ENCODE measurements around the gene KCNN1.

The KCNN1 gene

DNA sequence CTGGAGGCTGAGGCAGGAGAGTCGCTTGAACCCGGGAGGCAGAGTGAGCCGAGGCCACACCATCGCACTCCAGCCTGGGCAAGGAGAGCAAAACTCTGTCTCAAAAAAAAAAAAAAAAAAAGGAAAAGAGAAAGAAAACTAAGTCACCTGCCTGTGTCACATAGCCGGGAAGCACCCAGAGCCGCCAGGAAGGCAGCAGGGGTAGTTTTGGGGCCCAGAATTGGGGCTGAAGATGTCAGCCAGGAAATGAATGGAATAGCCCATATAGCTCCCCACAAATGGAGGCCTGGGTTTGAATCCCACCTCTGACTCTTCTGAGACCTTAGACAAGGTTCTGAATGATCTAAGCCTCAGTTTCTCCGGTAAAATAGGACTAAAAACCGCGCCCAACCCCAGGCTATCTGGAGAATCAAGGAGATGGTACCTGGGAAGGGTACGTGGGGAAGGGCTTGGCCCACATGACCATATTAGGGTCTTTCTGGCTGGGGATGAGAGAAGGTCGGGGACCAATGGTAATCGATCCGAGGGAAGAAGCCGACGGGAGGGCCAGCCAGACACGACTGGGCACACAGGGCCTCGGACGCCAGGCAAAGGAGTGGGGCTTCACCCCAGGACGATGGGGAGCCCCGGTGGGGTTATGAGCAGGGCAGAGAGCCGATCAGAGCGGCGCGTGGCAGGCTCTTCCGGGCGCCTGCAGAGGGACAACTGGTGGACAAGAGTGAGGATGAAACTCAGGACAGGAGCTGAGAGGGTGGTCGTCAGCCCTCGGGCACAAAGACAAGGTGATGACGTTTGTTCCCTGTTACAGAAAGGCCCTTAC is 19.7 kb upstream of the KCNN1 start:
- H3K27me3 ChIP-seq (ENCODE audit: control insufficient read depth in 5 of 5, insufficient read depth in 4 of 5, low read length in 5 of 5): peaks cover 20 to 37% (median 23%) of the 10 kb centered on the region in 5 donors
- peaks cover 0 to 45% (median 37%) of the 10 kb centered on the region in 5 donors for H3K4me1 ChIP-seq (ENCODE audit: control insufficient read depth in 5 of 5, insufficient read depth in 5 of 5, low read length in 5 of 5)
- H3K9me3 ChIP-seq (ENCODE audit: control insufficient read depth in 5 of 5, low read length in 5 of 5): no peaks in the 10 kb centered on the region
- H3K27ac ChIP-seq (ENCODE audit: low read depth, low read length): no peak overlapping the region
- peak overlapping the region in 4 of 5 donors; percentile 17 to 73 (median 60) for H3K4me3 ChIP-seq (ENCODE audit: low read depth in 1 of 5, low read length in 5 of 5)
- H3K9ac ChIP-seq (ENCODE audit: low read length in 5 of 5): peak overlapping the region in 4 of 5 donors; percentile 66 to 77 (median 72)
- peaks cover 0 to 24% (median 9%) of the 10 kb centered on the region in 5 donors for H3K36me3 ChIP-seq (ENCODE audit: control insufficient read depth in 5 of 5, insufficient read depth in 5 of 5, low read length in 5 of 5)

DNA sequence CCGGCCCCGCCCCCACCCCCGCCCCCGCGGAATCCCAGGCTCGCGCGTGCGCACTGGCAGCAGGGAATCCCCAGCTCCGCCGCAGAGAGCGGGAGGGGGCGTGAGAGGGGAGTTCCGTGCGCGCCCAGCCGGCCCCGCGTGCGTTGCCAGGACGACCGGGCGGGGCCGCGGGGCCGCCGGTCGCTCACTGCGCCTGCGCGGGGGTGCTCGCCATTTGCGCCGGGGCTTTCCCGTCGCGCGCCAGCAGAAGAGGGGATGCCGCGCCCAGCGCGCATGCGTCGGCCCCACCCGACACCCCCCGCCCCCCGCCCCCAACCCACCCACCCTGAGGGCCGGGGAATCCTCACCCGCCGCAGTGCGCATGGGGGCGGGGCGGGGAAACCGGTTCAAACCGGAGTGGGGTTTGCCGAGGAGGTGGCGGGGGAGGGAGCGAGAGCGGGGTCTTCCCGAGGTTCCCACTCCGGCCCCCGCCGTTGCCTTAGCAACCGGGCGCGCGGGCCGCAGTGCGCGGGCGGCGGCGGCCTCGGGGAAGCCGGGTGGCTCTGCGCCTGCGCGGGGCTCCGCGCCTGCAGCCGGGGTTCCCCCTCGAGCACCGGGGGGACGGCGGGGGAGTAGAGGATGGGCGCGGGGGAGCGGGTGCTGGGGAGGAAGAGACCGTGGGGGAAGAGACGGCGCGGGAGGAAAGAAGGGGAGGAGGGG is 18.9 kb upstream of the KCNN1 start:
- Histone ChIP-seq H3K36me3 (ENCODE audit: control insufficient read depth in 5 of 5, insufficient read depth in 5 of 5, low read length in 5 of 5) (peaks cover 0 to 18% (median 8%) of the 10 kb centered on the region in 5 donors), H3K9me3 (ENCODE audit: control insufficient read depth in 5 of 5, low read length in 5 of 5) (no peaks in the 10 kb centered on the region), H3K4me1 (ENCODE audit: control insufficient read depth in 5 of 5, insufficient read depth in 5 of 5, low read length in 5 of 5) (peaks cover 0 to 51% (median 42%) of the 10 kb centered on the region in 5 donors), H3K9ac (ENCODE audit: low read length in 5 of 5) (no peak overlapping the region), H3K27ac (ENCODE audit: low read depth, low read length) (no peak overlapping the region), H3K27me3 (ENCODE audit: control insufficient read depth in 5 of 5, insufficient read depth in 4 of 5, low read length in 5 of 5) (peaks cover 27 to 44% (median 30%) of the 10 kb centered on the region in 5 donors), H3K4me3 (ENCODE audit: low read depth in 1 of 5, low read length in 5 of 5) (peak overlapping the region; percentile 15 to 73 (median 39))

DNA sequence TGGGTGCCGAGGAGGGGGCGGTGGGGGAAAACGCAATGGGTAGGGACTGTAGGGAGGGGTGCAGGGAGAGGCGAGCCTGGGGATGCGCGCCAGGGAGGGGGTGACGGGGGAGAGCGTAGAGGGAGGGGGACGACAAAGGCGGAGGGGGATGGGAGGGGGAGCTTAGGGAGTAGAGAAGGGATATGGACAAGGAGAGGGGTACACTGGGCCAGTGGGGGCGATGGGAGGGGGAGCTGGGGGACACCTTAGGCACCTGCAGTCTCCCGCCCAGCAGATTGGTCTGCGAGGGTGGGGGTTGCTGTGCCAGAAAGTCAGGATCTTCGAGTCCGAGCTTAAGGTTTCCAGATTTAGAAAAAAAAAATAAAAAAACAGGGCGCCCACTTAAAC is 18.4 kb upstream of the KCNN1 start:
- peaks cover 0 to 51% (median 42%) of the 10 kb centered on the region in 5 donors for H3K4me1 ChIP-seq (ENCODE audit: control insufficient read depth in 5 of 5, insufficient read depth in 5 of 5, low read length in 5 of 5)
- H3K9ac ChIP-seq (ENCODE audit: low read length in 5 of 5): no peak overlapping the region
- peak overlapping the region in 3 of 5 donors; percentile 15 to 39 (median 22) for H3K4me3 ChIP-seq (ENCODE audit: low read depth in 1 of 5, low read length in 5 of 5)
- no peaks in the 10 kb centered on the region for H3K9me3 ChIP-seq (ENCODE audit: control insufficient read depth in 5 of 5, low read length in 5 of 5)
- H3K27me3 ChIP-seq (ENCODE audit: control insufficient read depth in 5 of 5, insufficient read depth in 4 of 5, low read length in 5 of 5): peaks cover 33 to 50% (median 36%) of the 10 kb centered on the region in 5 donors
- peaks cover 0 to 16% (median 6%) of the 10 kb centered on the region in 5 donors for H3K36me3 ChIP-seq (ENCODE audit: control insufficient read depth in 5 of 5, insufficient read depth in 5 of 5, low read length in 5 of 5)
- no peak overlapping the region for H3K27ac ChIP-seq (ENCODE audit: low read depth, low read length)

DNA sequence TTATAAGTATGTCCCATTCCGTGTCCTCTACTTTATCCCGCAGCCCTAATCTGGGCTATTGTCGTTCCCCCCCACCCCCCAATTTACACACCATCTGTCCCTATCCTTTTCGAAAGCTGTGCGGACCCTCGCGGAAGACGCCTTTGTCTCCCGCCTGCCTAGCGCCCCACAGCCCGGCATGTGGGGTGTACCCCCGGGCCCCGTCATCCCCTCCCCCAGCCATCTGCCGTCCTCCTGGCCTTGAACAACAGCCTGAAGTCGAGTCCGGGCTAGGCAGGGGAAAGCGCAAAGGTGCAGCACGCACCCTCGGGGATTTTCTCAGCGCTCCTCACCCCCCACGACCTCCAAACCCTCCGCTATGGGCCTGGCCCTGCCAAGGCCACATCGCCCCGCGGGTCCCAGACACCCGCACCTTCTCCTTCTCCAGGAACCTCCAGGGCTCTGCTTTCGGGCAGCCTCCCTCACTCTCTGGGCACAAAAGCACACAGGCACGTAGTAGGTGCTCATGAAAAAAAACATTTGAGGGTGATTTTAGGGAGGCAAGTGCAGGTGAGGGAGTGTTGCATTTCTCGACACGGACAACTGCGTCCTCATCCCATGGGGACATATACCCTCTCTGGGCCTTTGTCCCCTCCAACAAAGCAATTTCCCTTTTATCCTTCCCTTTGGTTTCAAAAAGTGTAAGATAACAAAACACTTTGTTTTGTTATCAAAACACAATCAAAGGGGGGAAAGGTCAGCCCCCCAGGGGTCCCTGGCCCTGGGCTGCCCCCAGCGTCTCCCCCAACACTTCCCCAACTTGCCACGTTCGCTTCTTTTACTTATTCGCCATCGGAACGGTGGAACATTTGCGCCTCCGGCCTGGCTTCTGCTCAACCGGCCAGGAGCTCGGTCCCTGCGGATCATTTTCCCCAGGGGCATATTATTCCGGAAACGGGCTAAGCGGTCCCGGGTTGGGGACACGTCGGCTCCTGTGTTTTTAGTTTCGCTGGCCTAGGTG is 17.7 kb upstream of the KCNN1 start:
- H3K27me3 ChIP-seq (ENCODE audit: control insufficient read depth in 5 of 5, insufficient read depth in 4 of 5, low read length in 5 of 5): peaks cover 38 to 56% (median 42%) of the 10 kb centered on the region in 5 donors
- H3K4me1 ChIP-seq (ENCODE audit: control insufficient read depth in 5 of 5, insufficient read depth in 5 of 5, low read length in 5 of 5): peaks cover 0 to 48% (median 42%) of the 10 kb centered on the region in 5 donors
- H3K9ac ChIP-seq (ENCODE audit: low read length in 5 of 5): no peak overlapping the region

DNA sequence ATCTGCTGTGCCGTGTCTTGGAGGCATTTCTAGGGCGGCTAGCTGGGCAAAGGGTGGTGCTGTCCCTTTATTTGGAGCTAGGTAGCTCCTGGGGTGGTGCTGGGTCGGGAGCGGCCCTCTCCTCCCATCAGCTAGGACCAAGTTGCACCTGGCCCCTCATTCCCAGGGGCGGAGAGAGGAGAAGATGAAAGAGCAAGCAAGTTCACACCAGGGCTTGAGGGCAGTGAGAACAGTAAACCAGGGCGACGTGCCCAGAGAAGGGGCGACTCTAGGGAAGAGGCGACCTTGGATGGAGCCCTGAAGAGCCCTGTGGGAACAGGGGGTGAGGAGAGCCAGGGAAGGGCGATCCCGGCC is 17.0 kb upstream of the KCNN1 start:
- H3K9me3 ChIP-seq (ENCODE audit: control insufficient read depth in 5 of 5, low read length in 5 of 5): no peaks in the 10 kb centered on the region
- H3K36me3 ChIP-seq (ENCODE audit: control insufficient read depth in 5 of 5, insufficient read depth in 5 of 5, low read length in 5 of 5): peaks cover 0 to 3% (median 0%) of the 10 kb centered on the region in 5 donors
- peaks cover 0 to 48% (median 42%) of the 10 kb centered on the region in 5 donors for H3K4me1 ChIP-seq (ENCODE audit: control insufficient read depth in 5 of 5, insufficient read depth in 5 of 5, low read length in 5 of 5)
- no peak overlapping the region for H3K27ac ChIP-seq (ENCODE audit: low read depth, low read length)
- peaks cover 38 to 61% (median 46%) of the 10 kb centered on the region in 5 donors for H3K27me3 ChIP-seq (ENCODE audit: control insufficient read depth in 5 of 5, insufficient read depth in 4 of 5, low read length in 5 of 5)
- peak overlapping the region in 1 of 5 donors; percentile 11 for H3K4me3 ChIP-seq (ENCODE audit: low read depth in 1 of 5, low read length in 5 of 5)
- H3K9ac ChIP-seq (ENCODE audit: low read length in 5 of 5): no peak overlapping the region

More for the DNA sequence above, 17.7 kb upstream of the KCNN1 start:
- no peak overlapping the region for H3K27ac ChIP-seq (ENCODE audit: low read depth, low read length)
- no peaks in the 10 kb centered on the region for H3K9me3 ChIP-seq (ENCODE audit: control insufficient read depth in 5 of 5, low read length in 5 of 5)
- peaks cover 0 to 9% (median 0%) of the 10 kb centered on the region in 5 donors for H3K36me3 ChIP-seq (ENCODE audit: control insufficient read depth in 5 of 5, insufficient read depth in 5 of 5, low read length in 5 of 5)
- peak overlapping the region in 1 of 5 donors; percentile 15 for H3K4me3 ChIP-seq (ENCODE audit: low read depth in 1 of 5, low read length in 5 of 5)

DNA sequence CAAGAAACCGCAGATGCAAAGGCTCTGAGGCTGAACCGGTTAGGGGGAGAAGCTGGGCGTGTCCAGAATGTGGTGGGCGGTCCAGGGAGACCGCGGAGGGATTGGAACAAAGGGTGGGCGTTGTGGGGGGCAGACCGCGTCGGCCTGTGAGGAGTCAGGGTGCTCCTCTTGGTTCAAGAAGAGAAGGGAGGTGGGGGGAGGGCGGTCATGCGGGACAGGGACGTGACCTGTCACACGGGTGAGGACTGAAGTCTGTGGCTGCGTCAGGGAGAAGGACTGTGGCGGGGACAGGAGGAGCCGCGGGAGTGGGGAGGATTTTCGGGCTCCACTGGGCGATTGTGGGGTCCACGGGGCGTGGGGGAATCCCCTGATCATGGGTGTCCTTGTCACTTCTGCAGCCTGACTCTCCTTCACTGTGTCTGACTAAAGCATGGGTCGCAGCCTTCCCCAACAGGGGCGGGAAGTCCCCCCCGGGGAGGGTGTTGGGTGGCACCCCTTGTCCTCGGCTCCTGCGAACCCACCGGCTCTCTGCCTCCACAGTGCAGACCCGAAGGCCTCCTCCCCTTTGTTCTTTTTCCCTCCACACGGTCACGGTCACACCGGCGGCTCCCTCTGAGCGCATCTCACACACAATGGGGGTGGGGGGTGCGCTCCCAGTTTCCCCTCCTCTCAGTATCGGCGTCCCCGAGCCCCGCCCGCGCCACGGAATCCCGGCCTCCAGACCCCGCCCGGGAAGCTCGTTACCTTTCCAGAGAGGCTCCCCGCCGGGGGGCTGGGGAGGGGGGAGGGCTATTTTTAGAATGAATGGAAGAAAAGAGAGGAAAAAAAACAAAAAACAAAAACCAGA is 16.4 kb upstream of the KCNN1 start:
- H3K9me3 ChIP-seq (ENCODE audit: control insufficient read depth in 5 of 5, low read length in 5 of 5): no peaks in the 10 kb centered on the region
- no peak overlapping the region for H3K9ac ChIP-seq (ENCODE audit: low read length in 5 of 5)
- peaks cover 38 to 61% (median 46%) of the 10 kb centered on the region in 5 donors for H3K27me3 ChIP-seq (ENCODE audit: control insufficient read depth in 5 of 5, insufficient read depth in 4 of 5, low read length in 5 of 5)
- H3K36me3 ChIP-seq (ENCODE audit: control insufficient read depth in 5 of 5, insufficient read depth in 5 of 5, low read length in 5 of 5): no peaks in the 10 kb centered on the region
- no peak overlapping the region for H3K27ac ChIP-seq (ENCODE audit: low read depth, low read length)
- peak overlapping the region in 1 of 5 donors; percentile 11 for H3K4me3 ChIP-seq (ENCODE audit: low read depth in 1 of 5, low read length in 5 of 5)
- peaks cover 0 to 48% (median 42%) of the 10 kb centered on the region in 5 donors for H3K4me1 ChIP-seq (ENCODE audit: control insufficient read depth in 5 of 5, insufficient read depth in 5 of 5, low read length in 5 of 5)

DNA sequence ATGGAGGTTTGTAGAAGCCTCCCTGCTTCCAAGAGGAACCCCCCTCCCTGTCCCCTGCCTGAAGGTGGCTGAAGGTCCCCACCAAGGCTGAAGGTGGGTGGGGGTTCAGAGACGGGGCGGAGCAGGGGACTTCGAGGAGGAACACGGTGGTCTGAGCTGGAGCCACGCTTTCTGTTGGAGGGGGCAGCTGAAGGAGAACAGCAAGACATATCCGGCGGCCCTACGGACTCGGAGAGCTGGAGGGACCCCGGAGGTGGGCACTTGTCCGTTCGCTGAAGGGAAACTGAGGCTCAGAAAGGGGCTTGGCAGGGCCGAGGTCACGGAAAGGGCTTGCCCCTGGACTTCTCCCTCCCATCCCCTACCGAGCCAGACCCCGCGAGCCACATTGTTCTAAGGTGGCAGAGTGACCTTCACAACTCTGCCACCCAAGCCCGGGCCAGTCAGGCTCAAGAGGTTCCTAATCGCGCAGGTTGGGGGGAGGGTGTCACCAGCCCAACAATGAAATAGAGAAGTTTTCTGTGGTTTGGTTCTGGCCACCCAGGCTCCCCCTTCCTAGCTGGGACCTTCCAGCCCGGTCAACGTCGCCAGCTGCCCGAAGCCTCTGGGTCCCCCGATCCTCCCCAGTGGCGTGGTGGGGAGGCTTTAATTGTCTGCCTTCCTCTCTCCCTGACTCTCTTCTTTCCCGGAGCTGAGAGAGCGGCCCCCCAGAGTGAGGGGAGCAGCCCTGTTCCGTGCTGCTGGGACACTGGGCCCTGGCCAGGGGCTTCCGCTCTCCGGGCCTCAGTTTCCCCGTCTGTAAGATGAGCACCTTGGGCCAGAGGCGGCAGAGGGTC is 15.5 kb upstream of the KCNN1 start:
- Histone ChIP-seq H3K9ac (ENCODE audit: low read length in 5 of 5) (no peak overlapping the region), H3K27ac (ENCODE audit: low read depth, low read length) (no peak overlapping the region), H3K9me3 (ENCODE audit: control insufficient read depth in 5 of 5, low read length in 5 of 5) (no peaks in the 10 kb centered on the region), H3K4me3 (ENCODE audit: low read depth in 1 of 5, low read length in 5 of 5) (peak overlapping the region in 1 of 5 donors; percentile 4), H3K36me3 (ENCODE audit: control insufficient read depth in 5 of 5, insufficient read depth in 5 of 5, low read length in 5 of 5) (no peaks in the 10 kb centered on the region), H3K27me3 (ENCODE audit: control insufficient read depth in 5 of 5, insufficient read depth in 4 of 5, low read length in 5 of 5) (peaks cover 38 to 66% (median 51%) of the 10 kb centered on the region in 5 donors), H3K4me1 (ENCODE audit: control insufficient read depth in 5 of 5, insufficient read depth in 5 of 5, low read length in 5 of 5) (peaks cover 0 to 48% (median 42%) of the 10 kb centered on the region in 5 donors)

Measured in subcutaneous abdominal adipose tissue (tissue), 5 donors.